ENCODE data around the gene GPN2. TPM values are rescaled to one million over a fixed set of nuclear protein-coding genes. Genes with fewer than 3 reads are reported as not detected.
A peak's percentile ranks its signal among the peaks of the same experiment; 100 is the strongest.
"Not testable (repeated sequence)": the region's sequence is repeated elsewhere in the genome, so short reads cannot be mapped to it uniquely, and the experiment has no call there.

GPN2 gene
- polyA plus RNA-seq, 1 donor = 19.1 TPM

DNA sequence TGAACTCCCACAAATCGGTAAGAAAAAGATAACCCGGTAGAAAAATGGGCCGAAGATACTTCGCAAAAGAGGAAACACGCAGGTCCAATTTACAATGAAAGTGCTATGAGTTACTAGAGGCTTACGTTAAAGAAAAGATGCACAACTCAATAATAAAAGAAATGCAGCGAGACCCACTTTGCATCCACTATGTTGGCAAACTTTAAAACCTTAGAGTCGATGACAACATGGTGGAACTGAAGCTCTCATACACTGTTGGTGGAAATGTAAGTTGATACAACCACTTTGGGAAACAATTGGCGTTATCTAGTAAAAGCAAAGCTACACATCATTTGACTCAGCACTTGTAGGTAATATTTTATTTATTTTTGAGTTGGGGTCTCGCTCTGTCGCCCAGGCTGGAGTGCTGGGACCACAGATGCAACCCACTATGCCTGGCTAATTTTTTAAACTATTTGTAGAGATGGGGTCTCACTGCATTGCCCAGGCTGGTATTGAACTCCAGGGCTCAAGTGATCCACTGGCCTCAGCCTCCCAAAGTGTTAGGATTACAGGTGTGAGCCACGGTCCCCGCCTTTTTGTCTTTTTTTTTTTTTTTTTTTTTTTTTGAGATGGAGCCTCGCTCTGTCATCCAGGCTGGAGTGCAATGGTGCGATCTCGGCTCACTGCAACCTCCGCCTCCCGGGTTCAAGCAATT lies 10.9 kb upstream of the GPN2 start:
- no peak for DNase-seq (ENCODE audit: low read depth)

- DNase-seq (ENCODE audit: low read depth) = peak; percentile 84
Measured at GRCh38 chr1:26900001-26900814, 10.1 kb upstream of the GPN2 start, which contains the start of gene GPATCH3. Gene GPATCH3 (minus strand): TSS chr1:26900467. CDS start chr1:26900442, 25 bp downstream.

- DNase-seq (ENCODE audit: low read depth) = no peak
Measured at GRCh38 chr1:26897351-26897750, 7.3 kb upstream of the GPN2 start.

GRCh38 chr1:26894263-26894662 lies 4.2 kb upstream of the GPN2 start:
- DNase-seq (ENCODE audit: low read depth) = no peak

GRCh38 chr1:26890467-26890796 lies 349 bp upstream of the GPN2 start:
- DNase-seq (ENCODE audit: low read depth) = no peak

GRCh38 chr1:26888231-26888630 lies 1.9 kb downstream of the GPN2 start:
- DNase-seq (ENCODE audit: low read depth) = no peak

GRCh38 chr1:26887125-26887524 lies 3.0 kb downstream of the GPN2 start:
- DNase-seq (ENCODE audit: low read depth) = no peak

DNA sequence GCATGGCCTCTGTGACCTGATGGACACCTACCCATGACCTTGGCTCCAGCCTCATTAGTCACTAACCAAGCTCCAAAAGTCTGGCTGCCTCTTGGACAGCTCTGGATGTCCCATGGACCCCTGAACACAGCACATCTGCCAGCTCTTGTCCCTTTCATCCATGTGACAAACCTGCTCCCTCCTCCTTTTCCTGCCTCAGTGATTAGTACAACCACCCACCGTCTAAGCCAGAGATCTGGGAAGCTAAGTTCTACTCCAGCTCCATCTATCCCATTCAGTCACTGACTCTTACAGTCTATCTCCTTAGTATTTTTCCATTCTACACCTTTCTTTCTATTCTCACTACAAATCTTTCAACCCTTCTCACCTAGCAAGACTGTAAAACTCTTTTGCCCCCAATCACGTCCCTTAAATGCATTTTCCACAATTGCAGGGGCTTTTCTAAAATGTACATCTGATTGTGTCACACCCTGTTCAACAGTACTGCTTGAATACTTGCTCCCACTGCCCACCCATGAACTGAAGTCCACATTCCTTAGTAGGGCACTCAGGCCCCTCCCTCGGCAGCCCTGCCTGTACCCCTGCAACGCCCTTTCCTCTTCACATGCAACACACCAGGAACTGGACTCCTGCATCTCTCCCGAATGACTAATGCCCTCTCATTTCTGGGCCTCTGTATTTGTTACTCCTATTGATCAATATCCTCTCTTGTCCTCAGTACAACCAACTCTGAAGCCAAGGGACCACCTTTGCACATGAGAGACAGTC lies 7.2 kb downstream of the GPN2 start:
- no peak for DNase-seq (ENCODE audit: low read depth)

DNA sequence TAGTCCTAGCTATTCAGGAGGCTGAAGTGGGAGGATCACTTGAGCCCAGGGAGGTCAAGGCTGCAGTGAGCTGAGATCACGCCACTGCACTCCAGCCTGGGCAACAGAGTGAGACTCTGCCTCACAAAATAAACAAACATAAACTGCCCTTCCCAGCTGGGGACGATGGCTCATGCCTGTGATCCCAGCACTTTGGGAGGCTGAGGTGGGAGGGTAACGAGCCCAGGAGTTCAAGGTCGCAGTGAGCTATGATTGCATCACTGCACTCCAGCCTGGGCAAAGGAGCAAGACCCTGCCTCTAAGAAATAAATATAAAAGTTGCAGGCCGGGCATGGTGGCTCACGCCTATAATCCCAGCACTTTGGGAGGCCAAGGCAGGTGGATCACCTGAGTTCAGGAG lies 8.5 kb downstream of the GPN2 start:
- not testable (repeated sequence) for DNase-seq (ENCODE audit: low read depth)

GRCh38 chr1:26879793-26880192 lies 10.3 kb downstream of the GPN2 start:
- no peak for DNase-seq (ENCODE audit: low read depth)

GRCh38 chr1:26877326-26877725 lies 12.8 kb downstream of the GPN2 start:
- no peak for DNase-seq (ENCODE audit: low read depth)

- no peak for DNase-seq (ENCODE audit: low read depth)
Measured at GRCh38 chr1:26874896-26875295, 15.2 kb downstream of the GPN2 start.

- not testable (repeated sequence) for DNase-seq (ENCODE audit: low read depth)
Measured at GRCh38 chr1:26873097-26873496, 17.0 kb downstream of the GPN2 start.

DNA sequence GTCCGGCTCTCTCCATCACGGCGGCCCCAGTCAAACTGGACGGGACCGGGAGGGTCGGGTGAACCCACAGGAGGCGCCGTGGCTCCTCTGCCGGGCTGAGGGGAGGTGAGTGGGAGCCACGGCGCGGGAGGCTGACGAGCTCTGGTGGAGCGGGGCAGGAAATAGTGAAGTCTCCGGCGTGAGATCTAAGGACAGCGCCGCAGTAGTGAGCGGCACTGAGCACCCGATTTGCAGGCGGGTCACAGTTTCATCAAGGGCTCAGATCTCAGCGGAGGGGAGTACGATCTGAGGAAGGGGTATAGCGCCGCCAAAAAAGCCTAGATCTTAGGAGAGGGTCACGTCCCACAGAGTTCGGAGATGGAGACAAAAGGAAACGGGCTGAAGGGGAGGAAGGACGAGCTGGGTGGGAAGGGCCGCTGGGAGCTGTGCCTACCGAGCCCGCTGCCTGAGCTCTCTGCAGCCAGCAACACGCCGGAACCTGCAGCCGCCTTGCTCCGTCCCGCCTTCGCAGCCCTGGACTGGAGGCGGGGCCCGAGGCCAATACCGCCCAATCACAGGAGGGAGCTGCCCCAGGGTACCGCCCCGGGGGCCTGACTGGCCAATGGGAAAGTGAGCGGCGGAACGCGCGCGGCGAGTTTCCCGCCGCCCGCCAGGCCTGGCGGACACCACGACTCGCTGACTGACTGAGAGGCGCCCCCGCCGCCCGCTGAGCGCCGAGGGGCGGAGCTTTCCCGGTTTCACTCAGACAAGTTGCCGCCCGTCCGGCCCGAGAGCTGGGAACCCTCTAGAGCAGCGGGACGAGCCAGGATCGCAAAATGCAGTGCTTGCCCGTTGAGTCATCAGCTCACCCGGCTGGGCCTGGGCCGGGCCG lies 25.2 kb downstream of the GPN2 start:
- DNase-seq (ENCODE audit: low read depth) = peak; percentile 93

- no peak for DNase-seq (ENCODE audit: low read depth)
Measured at GRCh38 chr1:26863685-26864077, 26.4 kb downstream of the GPN2 start.

DNA sequence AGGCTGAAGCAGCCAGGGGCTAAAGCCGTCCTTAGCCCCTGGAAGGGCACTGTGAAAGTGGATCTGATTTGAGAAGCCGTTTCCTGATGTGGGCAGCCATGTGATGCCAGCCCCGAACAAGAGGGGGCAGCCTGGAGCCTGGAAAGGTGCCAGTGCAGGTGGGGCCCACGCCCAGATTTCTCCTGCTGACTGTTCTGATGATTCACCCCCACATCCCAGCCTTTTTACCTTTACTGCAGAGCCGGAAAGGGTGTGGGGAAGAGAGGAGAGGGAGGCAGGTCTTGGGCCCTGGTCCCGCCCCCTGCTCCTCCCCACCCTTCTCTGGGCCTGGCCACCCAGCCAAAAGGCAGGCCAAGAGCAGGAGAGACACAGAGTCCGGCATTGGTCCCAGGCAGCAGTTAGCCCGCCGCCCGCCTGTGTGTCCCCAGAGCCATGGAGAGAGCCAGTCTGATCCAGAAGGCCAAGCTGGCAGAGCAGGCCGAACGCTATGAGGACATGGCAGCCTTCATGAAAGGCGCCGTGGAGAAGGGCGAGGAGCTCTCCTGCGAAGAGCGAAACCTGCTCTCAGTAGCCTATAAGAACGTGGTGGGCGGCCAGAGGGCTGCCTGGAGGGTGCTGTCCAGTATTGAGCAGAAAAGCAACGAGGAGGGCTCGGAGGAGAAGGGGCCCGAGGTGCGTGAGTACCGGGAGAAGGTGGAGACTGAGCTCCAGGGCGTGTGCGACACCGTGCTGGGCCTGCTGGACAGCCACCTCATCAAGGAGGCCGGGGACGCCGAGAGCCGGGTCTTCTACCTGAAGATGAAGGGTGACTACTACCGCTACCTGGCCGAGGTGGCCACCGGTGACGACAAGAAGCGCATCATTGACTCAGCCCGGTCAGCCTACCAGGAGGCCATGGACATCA lies 27.1 kb downstream of the GPN2 start, which contains the start of gene SFN:
Gene SFN, plus strand, starts transcription at position 369 of the 904 bp plus-strand sequence. Its CDS starts 64 bp downstream, at position 433.
- no peak for DNase-seq (ENCODE audit: low read depth)

- DNase-seq (ENCODE audit: low read depth) = no peak
Measured at GRCh38 chr1:26861889-26862378, 28.1 kb downstream of the GPN2 start.

- DNase-seq (ENCODE audit: low read depth) = no peak
Measured at GRCh38 chr1:26861286-26861701, 28.8 kb downstream of the GPN2 start.

GRCh38 chr1:26858891-26859640 lies 31.0 kb downstream of the GPN2 start:
- no peak for DNase-seq (ENCODE audit: low read depth)
